ENCODE data around the gene MAD1L1.

- TF ChIP-seq POLR2A (IDR thresholded peaks at IDR 0.05; ENCODE audit: low read depth, low read length) (no peak), POLR2AphosphoS5 (IDR thresholded peaks at IDR 0.05; ENCODE audit: low read depth, low read length) (no peak)
Measured at GRCh38 chr7:2229467-2229866, 3.3 kb downstream of the MAD1L1 start.
